GM15510 (cell line): ENCODE data around the gene SPDYE5.
A peak's percentile ranks its signal among the peaks of the same experiment; 100 is the strongest.
"Not testable (repeated sequence)": the region's sequence is repeated elsewhere in the genome, so short reads cannot be mapped to it uniquely, and the experiment has no call there.

Experiments used
- POLR2A ChIP-seq: IDR thresholded peaks from 3 replicates; pipeline ENCODE4 v1.6.1; 2011; ENCODE audit warnings: borderline replicate concordance; ENCODE audit not compliant: insufficient read length; ENCODE audit errors: extremely low read depth

Gene SPDYE5, protein sequence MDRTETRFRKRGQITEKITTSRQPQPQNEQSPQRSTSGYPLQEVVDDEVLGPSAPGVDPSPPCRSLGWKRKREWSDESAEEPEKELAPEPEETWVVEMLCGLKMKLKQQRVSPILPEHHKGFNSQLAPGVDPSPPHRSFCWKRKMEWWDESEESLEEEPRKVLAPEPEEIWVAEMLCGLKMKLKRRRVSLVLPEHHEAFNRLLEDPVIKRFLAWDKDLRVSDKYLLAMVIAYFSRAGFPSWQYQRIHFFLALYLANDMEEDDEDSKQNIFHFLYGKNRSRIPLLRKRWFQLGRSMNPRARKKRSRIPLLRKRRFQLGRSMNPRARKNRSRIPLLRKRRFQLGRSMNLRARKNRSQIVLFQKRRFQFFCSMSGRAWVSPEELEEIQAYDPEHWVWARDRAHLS

DNA sequence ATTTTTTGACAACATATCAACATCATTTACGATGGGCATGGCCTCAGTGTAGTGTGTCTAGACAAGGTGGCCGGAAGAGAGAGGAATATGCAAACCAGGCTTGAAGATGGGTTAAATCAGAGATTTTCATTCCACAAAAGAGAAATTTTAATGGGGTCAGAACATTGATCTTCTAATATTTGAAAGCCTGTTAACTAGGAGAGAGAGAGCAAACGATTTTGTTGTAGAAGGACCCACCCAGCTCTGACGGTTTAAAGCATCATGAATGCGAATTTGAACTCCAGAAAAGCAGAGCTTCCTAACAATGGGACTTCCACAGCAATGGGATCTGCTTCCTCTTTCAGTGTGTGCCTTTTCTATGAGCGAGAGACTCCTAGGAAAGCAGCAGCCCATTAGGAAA, at the start of gene SPDYE5:
Gene SPDYE5 (plus strand): TSS at position 301 of the 400 bp plus-strand sequence. CDS start 1,728 bp downstream, outside the sequence.
- TF ChIP-seq POLR2A, result not testable (repeated sequence)

DNA sequence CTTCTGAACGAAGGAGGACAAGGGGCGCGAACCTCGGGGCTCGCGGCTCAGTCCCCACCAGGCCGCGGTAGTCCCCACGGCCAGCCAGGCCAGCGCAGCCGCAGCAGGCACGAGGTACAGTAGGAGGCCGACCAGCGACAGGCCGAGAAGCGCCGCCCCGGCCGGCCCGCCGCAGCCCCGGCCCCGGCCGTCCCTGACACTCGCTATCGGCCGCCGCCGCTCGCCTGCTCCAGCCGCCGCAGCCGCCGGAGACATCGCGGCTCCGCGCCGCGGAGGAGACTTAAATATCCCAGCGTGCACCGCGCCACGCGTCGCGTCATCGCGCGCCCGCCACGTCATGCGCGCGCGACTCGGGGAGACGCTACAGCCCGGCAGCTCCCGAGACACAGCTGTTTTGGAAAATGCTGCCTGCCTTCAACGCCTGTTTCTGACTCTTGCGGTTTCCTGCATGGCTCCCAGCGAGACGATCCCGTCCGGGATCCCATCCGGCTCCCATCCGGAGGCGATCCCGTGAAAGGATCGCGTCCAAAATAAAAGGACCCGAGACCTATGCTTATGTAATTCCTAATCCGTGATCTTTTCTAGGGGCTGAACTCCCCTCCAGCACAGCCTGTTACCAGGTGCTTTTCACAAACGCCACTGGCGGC, 49.5 kb upstream of the SPDYE5 start:
- TF ChIP-seq POLR2A, result peak; percentile 32

DNA sequence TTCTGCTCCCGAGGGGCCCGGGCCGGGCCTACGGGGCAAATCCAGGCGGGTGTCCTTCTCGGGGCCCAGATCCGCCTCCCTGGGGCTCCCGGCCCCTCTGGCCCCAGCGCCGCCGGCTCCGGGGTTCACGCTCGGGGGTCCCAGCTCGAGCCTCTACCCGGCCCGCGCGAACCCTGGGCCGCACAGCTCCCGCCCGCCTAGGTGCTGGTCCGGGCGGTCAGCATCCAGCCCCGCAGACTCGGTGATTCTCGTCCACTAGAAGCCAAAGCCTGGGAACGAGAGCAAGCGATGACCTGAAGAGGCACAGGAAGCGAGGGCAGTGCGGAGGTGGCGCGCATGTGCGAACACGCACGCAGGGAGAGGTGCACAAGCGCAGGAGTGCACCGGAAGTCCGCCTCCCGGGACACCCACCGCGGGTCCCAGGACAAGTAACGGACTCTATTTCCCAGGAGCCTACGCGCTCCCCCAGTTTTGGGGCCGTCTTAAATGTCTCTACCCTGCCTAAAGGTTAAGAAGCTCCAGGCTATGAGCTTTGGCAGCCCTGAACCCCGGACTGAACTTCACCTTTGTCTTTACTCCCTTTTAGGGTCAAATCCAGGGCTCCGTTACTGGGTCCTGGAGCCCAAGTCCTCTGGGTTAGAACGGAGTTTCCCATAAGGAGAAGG, 6.0 kb upstream of the SPDYE5 start, which contains the start of gene POM121C:
Gene POM121C (minus strand): TSS at position 321 of the 665 bp plus-strand sequence. CDS start 44,803 bp downstream, outside the sequence.
- TF ChIP-seq POLR2A, result peak; percentile 77

DNA sequence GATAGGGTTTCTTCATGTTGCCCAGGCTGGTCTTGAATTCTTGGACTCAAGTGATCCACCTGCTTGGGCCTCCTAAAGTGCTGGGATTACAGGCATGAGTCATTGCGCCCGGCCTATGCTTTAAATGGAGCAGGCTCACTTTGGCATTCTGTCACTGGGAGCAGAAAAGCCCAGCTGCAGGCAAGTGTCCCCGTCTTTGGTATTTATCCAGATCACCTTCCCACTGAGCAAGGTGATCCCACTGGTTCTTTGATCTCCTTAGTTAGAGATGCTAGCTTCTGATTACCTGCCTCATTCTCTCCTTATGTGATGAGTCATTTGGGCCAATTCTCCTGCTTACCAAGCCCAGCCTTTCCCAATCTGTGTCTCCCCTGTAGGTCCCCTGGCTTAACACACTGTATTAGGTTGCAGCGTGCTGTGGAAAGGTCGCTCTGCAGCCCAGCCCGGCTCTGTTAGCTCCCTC, 39.3 kb downstream of the SPDYE5 start:
- TF ChIP-seq POLR2A, result no peak

DNA sequence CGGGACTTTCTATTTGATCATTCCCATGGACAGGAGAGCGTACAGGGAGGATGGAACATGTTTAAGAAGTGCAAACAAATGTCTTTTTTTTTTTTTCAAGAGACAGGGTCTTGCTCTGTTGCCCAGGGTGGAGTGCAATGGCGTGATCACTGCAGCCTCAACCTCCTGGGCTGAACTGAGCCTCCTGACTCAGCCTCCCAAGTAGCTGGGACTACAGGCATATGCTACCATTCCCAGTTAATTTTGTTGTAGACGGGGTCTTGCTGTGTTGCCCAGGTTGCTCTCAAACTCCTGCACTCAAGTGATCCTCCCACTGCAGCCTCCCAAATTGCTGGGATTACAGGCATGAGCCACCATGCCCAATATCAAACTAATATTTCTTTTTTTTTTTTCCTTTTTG, 40.5 kb downstream of the SPDYE5 start:
- TF ChIP-seq POLR2A, result no peak

DNA sequence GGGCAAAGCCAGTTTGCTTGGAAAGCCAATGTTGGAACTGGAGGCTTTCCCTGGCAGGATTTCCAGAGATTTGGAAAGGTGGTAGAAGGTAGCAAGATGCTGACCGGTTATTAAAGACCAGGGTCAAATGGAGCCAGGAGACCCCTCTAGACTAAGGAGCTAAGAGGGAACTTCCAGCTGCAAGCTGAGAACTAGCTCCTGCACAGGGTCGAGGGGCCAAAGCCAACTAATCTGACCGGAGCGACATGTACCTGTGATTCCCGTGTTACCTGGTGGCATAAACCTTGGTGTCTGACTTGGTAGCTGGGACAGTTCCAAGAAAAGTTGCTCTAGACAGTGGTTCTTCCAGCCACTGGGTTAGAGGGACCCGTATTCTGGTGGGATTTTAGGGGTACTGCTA, 41.8 kb downstream of the SPDYE5 start:
- TF ChIP-seq POLR2A, result no peak

DNA sequence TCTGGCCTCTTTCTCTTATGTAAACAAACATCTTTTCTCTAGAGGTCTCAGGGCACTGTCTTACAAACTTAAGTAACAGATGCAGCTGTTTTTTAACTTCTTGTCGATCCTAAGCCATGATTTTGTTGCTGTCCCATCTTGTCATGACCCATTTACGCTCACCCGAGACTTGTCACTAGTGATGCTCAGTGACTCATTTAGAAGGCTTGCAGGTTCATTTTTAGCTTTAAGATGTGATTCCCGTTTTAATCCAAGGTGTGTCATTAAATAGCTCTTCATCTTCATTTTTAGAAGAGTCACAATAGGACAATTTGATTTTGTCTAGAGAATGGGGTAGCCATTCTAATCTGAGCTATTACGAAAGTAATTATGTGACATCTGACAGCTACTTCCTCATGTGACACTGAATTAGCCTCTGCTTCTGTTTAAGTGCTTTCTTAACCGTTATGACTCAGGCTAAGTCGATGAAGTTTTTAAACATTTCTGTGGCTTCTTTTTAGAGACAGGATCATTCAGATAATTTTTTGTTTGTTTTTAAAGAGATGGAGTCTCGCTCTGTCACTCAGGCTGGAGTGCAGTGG, 42.7 kb downstream of the SPDYE5 start:
- TF ChIP-seq POLR2A, result no peak

DNA sequence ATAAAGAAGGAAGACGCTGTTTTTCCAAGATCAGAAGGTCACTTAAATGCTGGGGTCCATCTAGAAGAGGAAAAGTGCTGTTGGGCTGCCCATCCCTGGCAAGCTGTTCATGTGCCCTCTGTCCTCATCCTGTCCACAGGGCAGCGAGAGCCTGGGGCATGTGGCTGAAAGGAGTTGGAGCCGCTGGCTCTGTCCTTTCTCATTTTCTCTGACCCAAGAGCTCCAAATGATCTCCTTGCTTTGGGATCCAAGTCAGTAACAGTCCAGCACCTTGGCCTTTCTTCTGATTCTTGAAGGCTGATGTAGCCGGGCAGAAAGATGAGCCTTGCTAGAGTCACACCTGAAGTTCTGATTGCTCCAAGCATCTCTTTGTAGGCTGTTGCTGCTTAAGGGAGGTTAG, 44.4 kb downstream of the SPDYE5 start:
- no peak for TF ChIP-seq POLR2A

DNA sequence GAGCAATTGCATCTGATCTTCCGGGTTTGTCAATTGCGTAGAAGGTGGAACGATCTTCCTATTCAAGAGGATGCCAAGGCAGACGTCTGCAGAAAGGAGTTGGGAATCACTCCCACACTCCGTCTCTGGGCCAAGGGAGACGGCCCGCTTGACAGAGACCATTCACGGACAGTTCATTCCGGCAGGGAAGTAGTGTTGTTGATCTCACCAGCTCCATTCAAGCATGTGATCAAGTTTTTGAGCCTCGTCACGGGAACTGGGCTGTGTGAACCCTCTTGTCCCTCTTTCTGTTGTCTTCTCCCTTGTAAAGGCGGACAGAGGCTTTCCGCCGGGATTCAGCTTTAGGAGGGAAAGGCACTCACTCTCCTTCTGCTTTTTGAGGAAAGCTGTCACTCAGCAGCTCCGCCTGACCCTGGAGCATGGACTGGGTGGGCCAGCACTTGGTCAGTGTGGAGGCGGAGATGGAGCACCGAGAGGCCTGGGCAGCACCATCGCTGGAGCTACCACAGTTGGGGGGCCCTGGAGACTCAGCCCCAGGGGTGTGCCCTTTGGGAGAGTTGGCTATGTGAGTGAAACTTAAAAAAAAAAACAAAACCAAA, 44.9 kb downstream of the SPDYE5 start:
- TF ChIP-seq POLR2A, result no peak

DNA sequence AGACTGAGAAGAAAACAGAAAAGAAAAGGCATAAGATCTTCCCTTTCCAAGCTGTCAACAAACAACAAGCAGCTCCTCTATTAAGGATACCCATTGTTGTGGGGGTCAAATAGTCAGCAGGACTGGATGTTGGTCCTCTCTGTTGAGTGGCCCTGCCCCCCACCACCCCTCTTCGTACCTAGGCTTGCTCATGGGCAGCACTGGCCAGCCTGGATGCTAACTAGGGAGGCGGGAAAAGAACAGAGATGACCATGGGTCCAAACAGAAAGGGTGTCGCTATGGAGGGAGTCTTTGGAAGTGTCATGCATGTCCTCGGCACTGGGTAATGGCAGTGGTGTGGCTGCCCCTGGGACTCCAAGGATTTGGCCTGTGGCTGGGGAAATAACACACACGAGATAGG, 45.6 kb downstream of the SPDYE5 start:
- TF ChIP-seq POLR2A, result no peak

DNA sequence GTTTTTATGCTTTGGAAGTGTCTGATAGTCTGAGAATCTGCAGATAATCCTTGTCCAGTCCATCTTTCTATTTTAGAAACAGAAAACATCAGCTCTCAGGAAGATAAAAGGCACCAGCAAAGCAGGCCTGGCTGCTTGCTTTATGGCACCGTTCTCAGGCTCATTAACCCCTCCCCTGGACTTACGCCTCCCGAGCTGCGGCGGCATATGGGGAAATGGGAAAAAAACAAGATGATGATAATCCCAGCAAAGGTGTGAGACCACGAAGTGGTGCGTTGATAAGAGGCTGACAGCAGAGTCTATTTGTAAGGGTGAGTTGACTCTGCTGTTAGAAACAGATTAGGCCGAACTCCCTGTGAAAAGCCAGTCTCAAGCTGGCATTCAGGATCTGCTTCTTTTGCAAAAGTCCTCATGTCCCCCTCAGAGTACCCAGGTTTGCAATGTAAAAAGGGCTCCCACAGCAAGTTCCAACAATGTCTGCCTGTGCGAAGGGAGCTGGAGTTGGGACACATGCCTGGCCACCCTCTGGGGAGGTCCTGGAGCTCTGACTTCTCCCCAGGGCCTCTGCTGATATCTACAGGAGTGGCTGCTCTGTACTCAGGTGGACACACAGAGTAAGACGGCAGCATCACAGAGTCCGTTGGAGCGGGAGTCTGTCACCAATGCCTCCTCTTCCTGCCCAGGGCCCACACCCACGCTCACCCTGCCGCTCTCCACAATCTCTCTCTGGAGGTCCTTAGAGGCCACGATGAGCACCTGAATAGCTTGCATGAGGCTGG, 54.3 kb downstream of the SPDYE5 start:
- no peak for TF ChIP-seq POLR2A
